WTC11 (cell line): ENCODE measurements around the gene IDH1.

Experiments
- CTCF ChIP-seq: fragments of 200-600 bp; IDR thresholded peaks from 2 replicates; pipeline ENCODE4 v1.8.0; 2022; ENCODE audit warnings: antibody characterized with exemption
- ESRRA ChIP-seq: sonication (generic); formaldehyde crosslinking; IDR thresholded peaks from 2 replicates; pipeline ENCODE4 v1.8.1; 2022; ENCODE audit warnings: mild to moderate bottlenecking, missing genetic modification reagents, borderline replicate concordance
- KAT7 ChIP-seq: sonication (generic); formaldehyde crosslinking; IDR thresholded peaks from 2 replicates; pipeline ENCODE4 v1.8.1; 2023; ENCODE audit warnings: missing genetic modification reagents, mild to moderate bottlenecking, borderline replicate concordance
- MAX ChIP-seq: sonication (generic); formaldehyde crosslinking; IDR thresholded peaks from 2 replicates; pipeline ENCODE4 v1.8.0; 2022; ENCODE audit warnings: mild to moderate bottlenecking, missing genetic modification reagents
- NR1H2 ChIP-seq: sonication (generic); formaldehyde crosslinking; IDR thresholded peaks from 2 replicates; pipeline ENCODE4 v1.9.0; 2021; ENCODE audit warnings: mild to moderate bottlenecking, moderate library complexity, missing genetic modification reagents
- PREB ChIP-seq: sonication (generic); formaldehyde crosslinking; IDR thresholded peaks from 2 replicates; pipeline ENCODE4 v1.8.1; 2022; ENCODE audit warnings: mild to moderate bottlenecking, missing genetic modification reagents, moderate library complexity, borderline replicate concordance
- SMAD3 ChIP-seq: sonication (generic); formaldehyde crosslinking; IDR thresholded peaks from 2 replicates; pipeline ENCODE4 v1.8.0; 2022; ENCODE audit warnings: missing genetic modification reagents, mild to moderate bottlenecking, borderline replicate concordance
- USF1 ChIP-seq: sonication (generic); formaldehyde crosslinking; IDR thresholded peaks from 2 replicates; pipeline ENCODE4 v1.8.0; 2022; ENCODE audit warnings: mild to moderate bottlenecking, missing genetic modification reagents

GRCh38 chr2:208254118-208254870, 577 bp downstream of the IDH1 start:
- TF ChIP-seq CTCF: peak; percentile 59; the same call in 1 of the 2 replicates
- TF ChIP-seq KAT7 (CRISPR knock-in tag): no peak
- TF ChIP-seq USF1: no peak
- no peak for TF ChIP-seq NR1H2 (CRISPR knock-in tag)
- no peak for TF ChIP-seq ESRRA (CRISPR knock-in tag)
- TF ChIP-seq PREB (CRISPR knock-in tag): no peak
- TF ChIP-seq MAX (CRISPR knock-in tag): peak; percentile 52; the same call in 1 of the 2 replicates
- TF ChIP-seq SMAD3 (CRISPR knock-in tag): no peak
